Fibroblast of the aortic adventitia (primary cell): Measurements from ENCODE around the gene DCAF8L2. TPM values are rescaled to one million over a fixed set of nuclear protein-coding genes. Genes with fewer than 3 reads are reported as not detected.
"Not testable (repeated sequence)": the region's sequence is repeated elsewhere in the genome, so short reads cannot be mapped to it uniquely, and the experiment has no call there.

Experiments
- DNase-seq: peaks from one replicate; pipeline ENCODE4 v3.0.0-alpha.2; 2010; ENCODE audit warnings: low read depth
- H3K4me3 ChIP-seq: 2 replicates; pipeline ENCODE4 v1.5.1; 2011; ENCODE audit warnings: low read depth, mild to moderate bottlenecking, control low read depth, low read length, moderate library complexity
- total RNA-seq: library from RNA; depleted of rRNA; stranded (reverse); fragments of >200 nt; gene quantifications from 2 replicates; pipeline ENCODE4 v1.2.3, GENCODE V29; 2012; ENCODE audit warnings: low replicate concordance
- TF ChIP-seq, protein P1 (sequence below): IDR thresholded peaks from 2 replicates; pipeline ENCODE4 v1.5.1; 2011; ENCODE audit warnings: mild to moderate bottlenecking, low read length, control low read depth, inconsistent platforms; ENCODE audit not compliant: insufficient read depth

DCAF8L2 gene
- total RNA-seq, 1 donor = not detected

DNA sequence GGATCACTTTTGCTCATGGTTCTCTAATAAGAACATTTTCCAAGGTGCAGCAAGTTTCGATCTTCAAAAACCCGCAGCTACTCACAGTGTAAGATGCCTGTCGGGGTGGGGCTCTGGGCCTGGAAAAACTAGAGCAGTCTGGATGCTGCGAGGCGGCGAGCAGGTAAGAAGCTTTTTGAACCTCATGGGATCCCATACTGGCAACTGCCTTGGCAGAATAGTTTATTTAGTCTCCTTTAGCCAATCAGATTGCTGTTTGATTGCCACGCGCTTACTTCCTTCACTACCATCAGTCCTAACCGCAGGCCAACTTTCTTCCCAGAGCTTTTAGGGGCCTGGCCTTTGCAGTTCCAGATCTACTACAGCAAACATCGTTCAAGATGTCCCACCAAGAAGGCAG, 156.4 kb downstream of the DCAF8L2 start:
- TF ChIP-seq, protein P1, sequence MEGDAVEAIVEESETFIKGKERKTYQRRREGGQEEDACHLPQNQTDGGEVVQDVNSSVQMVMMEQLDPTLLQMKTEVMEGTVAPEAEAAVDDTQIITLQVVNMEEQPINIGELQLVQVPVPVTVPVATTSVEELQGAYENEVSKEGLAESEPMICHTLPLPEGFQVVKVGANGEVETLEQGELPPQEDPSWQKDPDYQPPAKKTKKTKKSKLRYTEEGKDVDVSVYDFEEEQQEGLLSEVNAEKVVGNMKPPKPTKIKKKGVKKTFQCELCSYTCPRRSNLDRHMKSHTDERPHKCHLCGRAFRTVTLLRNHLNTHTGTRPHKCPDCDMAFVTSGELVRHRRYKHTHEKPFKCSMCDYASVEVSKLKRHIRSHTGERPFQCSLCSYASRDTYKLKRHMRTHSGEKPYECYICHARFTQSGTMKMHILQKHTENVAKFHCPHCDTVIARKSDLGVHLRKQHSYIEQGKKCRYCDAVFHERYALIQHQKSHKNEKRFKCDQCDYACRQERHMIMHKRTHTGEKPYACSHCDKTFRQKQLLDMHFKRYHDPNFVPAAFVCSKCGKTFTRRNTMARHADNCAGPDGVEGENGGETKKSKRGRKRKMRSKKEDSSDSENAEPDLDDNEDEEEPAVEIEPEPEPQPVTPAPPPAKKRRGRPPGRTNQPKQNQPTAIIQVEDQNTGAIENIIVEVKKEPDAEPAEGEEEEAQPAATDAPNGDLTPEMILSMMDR = no peak
- no peak for DNase-seq
- no peak overlapping the region for H3K4me3 ChIP-seq

DNA sequence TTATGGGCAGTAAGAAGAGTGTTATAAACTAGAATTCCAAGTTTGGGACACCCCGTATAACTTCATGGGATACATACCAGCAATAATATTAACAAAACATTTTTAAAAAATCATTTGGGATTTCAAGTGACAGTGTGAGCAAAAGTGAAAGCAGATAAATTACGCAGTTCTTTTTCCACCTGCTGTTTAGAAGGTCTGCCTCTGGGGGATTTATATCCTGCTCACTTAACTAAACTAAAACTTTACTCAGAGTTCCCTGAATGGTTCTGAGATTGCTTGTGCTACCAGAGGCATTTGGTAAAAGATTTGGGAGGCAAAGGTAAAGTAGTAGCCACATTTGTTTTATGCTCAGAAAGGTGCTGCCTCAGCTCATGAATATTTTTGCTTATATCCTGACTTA, 160.2 kb downstream of the DCAF8L2 start:
- H3K4me3 ChIP-seq = not testable (repeated sequence)

DNA sequence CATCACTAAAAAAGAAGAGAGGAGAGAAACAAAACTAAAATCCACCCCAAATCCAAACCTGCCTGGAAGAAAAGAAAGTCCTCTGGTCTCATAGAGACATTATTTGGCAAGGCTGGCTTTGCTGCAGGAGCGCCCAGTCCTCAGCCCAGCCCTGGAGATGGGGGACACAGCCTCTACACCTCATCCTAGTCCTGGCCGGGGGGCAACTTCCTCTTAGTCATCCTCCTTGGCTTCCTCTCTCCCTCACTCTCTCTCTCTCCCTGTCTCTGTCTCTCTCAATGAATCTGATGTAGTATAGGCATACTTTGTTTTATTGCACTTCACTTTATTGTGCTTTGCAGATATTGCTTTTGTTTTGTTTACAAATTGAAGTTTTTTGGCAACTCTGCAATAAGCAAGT, 161.8 kb downstream of the DCAF8L2 start:
- TF ChIP-seq, protein P1 = no peak
- no peak overlapping the region for H3K4me3 ChIP-seq
- DNase-seq = no peak

More for the DNA sequence above, 160.2 kb downstream of the DCAF8L2 start:
- not testable (repeated sequence) for DNase-seq

DNA sequence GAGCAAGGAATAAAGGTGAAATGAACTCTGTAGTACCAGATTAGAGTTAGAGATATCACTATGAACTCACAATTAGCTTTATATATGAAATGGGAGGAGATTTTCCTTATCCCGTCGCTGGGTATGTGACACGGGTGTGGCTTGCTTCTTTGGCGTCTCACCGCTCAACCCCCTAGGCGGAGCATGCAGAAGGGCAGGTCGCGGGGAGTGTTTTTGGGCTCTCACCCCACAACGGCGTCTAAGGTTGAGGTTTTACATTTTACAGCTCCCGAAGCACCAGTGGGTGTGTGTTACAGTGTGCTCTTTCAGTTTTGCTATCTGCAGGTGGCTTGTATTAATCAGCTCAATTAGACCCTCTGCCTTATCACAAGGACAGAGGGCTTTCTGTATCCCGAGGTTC, 175.6 kb downstream of the DCAF8L2 start:
- DNase-seq = no peak
- no peak overlapping the region for H3K4me3 ChIP-seq
- TF ChIP-seq, protein P1 = no peak

DNA sequence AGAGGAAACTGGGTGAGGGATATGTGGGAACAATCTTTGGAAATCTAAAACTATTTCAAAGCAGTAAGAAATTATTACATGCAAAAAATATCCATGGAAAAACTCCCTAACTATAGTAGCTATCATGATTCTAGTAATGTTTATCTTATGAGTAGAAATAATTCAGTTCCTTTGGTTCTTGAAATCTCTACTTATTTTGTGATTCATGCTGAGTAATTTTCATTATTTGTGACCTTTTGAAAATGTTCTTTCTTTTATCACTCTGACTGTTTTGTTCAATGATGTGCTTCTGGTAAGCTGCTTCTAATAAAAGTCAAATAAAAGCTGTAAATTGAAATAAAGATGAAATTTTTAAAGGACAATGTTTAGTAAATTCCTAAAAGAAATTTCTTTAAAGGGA, 177.2 kb downstream of the DCAF8L2 start:
- TF ChIP-seq, protein P1 = no peak
- DNase-seq = peak; percentile 28
- H3K4me3 ChIP-seq = no peak overlapping the region

DNA sequence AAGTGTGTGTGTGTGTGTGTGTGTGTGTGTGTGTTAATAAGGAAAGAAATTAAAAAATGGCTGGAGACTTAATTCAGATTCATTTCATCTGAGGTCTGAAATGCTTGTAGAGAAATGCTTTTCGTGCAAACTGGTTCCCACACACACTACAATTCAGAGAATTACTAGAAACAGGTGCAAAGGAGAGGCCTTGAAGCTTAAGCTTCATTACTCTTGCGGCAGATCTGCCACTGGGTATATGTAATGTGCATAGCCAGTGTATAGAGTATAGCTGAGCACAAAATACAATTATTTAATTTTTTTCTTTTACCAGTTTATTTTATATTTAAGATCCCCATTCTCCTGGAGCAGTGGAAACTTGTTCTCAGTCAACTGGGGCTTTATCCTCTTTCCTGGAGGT, 185.8 kb downstream of the DCAF8L2 start:
- H3K4me3 ChIP-seq = no peak overlapping the region
- TF ChIP-seq, protein P1 = no peak
- no peak for DNase-seq

DNA sequence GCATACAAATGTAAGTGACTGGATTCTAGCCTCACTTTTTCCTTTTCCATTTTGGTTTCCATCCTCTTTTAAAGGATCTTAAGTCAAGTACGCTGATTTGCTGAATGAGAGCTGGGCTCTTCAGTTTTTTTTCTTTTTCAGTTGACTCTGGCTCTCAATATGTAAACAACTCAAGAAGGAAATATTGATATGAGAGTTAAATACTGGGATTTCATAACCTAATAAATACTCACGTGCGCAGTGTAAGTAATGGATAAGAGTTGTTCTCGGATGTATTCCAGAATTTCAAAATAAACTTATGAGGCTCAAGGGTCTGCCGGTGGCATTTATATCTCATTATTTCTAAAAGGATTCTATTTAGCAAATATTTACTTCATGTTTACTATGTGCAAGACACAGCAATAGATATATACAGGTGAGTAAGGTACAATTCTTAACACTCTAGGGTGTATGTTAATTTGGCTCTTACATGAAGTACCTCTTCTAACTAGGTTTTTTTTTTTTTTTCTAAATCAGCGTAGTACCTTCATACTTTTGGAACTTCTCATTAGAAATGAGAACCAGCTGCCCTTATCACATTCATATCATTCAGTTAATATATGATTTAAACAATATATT, 206.6 kb downstream of the DCAF8L2 start:
- TF ChIP-seq, protein P1 = no peak
- no peak overlapping the region for H3K4me3 ChIP-seq
- no peak for DNase-seq
